ENCODE measurements around the gene KCNIP4. TPM values are rescaled to one million over a fixed set of nuclear protein-coding genes. Genes with fewer than 3 reads are reported as not detected.

KCNIP4 gene
- total and polyA plus RNA-seq, 10 of the 15 experiments (the other 5 are each of a cell fraction or from before 2014, with no cell fraction given) = 0.03 to 0.23 (median 0.13) TPM; not detected in 7

DNA sequence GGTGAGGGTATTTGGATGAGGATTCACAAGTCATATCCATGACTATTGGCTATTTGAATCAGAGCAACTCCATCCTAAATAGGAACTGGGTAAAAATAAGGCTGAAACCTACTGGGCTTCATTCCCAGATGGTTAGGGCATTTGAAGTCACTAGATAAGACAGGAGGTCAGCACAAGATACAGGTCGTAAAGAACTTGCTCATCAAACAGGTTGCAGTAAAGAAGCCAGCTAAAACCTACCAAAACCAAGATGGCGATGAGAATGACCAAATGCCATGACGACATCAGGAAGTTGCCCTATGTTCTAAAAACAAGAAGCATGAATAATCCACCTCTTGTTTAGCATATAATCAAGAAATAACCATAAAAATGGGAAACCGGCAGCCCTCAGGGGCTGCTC is 1023.4 kb downstream of the KCNIP4 start:
- 37% methylated on average over 4 of the region's 4 CpGs for WGBS (ENCODE audit: insufficient coverage, insufficient replicate concordance, low lambda C conversion rate, missing lambda C conversion rate)
- Histone ChIP-seq H3K27me3 (replicated peaks in 1 of 2; ENCODE audit: control insufficient read depth in 2 of 2, insufficient read depth in 2 of 2, low read length in 1 of 2) (no peaks in the 10 kb centered on the region), H3K36me3 (ENCODE audit: control insufficient read depth in 2 of 2, insufficient read depth in 2 of 2, low read length in 1 of 2) (no peaks in the 10 kb centered on the region), H3K4me2 (ENCODE audit: control insufficient read depth, insufficient read depth) (no peak overlapping the region), H4K20me1 (ENCODE audit: control insufficient read depth, insufficient read depth) (no peaks in the 10 kb centered on the region), H2AFZ (ENCODE audit: control insufficient read depth, low read depth, low read length) (no peak overlapping the region), H3K79me2 (ENCODE audit: control insufficient read depth, insufficient read depth, low read length) (no peaks in the 10 kb centered on the region), H3K4me3 (no peak overlapping the region), H3K9me3 (replicated peaks; ENCODE audit: control insufficient read depth, insufficient read depth, low read length) (no peaks in the 10 kb centered on the region), H3K27ac (ENCODE audit: control insufficient read depth, insufficient read depth) (no peak overlapping the region), H3K4me1 (ENCODE audit: control insufficient read depth, insufficient read depth, low read length) (no peaks in the 10 kb centered on the region), H3K9ac (ENCODE audit: control insufficient read depth, insufficient read depth, low read length) (no peak overlapping the region)
- DNase-seq (ENCODE audit: low read depth, low spot score) (no peak), FAIRE-seq (no peak), ATAC-seq (no peak)
- RAD21 ChIA-PET (ENCODE audit: unreplicated experiment) = no interaction called here
- CTCF ChIA-PET = no interaction called here
- intact Hi-C loops (cut with micrococcal nuclease; ENCODE audit: unreplicated experiment) (no loop called here), in situ Hi-C loops (cut with MboI) (no loop called here)
- SMC1A ChIA-PET (ENCODE audit: uncharacterized antibody, unreplicated experiment) = no interaction called here
- POLR2A ChIA-PET = no interaction called here
- BruUV-seq (replicated peaks) = no TSS peak
- TF ChIP-seq, protein P1, sequence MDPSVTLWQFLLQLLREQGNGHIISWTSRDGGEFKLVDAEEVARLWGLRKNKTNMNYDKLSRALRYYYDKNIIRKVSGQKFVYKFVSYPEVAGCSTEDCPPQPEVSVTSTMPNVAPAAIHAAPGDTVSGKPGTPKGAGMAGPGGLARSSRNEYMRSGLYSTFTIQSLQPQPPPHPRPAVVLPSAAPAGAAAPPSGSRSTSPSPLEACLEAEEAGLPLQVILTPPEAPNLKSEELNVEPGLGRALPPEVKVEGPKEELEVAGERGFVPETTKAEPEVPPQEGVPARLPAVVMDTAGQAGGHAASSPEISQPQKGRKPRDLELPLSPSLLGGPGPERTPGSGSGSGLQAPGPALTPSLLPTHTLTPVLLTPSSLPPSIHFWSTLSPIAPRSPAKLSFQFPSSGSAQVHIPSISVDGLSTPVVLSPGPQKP (IDR thresholded peaks at IDR 0.05; ENCODE audit: low read depth, low read length) = no peak
- TF ChIP-seq ZNF207 (IDR thresholded peaks at IDR 0.05; ENCODE audit: borderline replicate concordance) (no peak), RFX5 (IDR thresholded peaks at IDR 0.05; ENCODE audit: low read depth, low read length) (no peak), SIX5 (IDR thresholded peaks at IDR 0.05; ENCODE audit: low read depth, low read length, severe bottlenecking) (no peak)

DNA sequence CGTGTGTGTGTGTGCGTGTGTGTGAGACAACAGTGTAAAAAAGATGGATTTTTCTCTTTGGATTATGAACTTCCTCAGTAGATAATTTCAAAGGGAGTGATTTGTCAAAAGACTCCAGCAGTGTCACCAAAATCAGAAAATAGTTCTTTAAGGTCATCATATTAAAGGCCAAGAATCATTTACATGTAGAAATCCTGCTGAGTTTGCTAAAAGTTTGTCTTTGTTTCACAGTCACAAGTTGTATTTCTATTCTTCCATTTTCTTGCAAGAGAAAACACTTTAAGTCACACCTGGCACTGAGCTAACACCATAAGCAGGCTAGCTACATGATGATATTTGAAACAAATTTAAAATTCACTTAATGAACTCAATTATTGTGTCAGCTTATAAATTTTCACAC is 1025.6 kb downstream of the KCNIP4 start:
- Histone ChIP-seq H3K36me3 (ENCODE audit: control insufficient read depth in 2 of 2, insufficient read depth in 2 of 2, low read length in 1 of 2) (no peaks in the 10 kb centered on the region), H3K79me2 (ENCODE audit: control insufficient read depth, insufficient read depth, low read length) (no peaks in the 10 kb centered on the region), H3K4me1 (ENCODE audit: control insufficient read depth, insufficient read depth, low read length) (no peaks in the 10 kb centered on the region), H4K20me1 (ENCODE audit: control insufficient read depth, insufficient read depth) (no peaks in the 10 kb centered on the region), H3K27ac (ENCODE audit: control insufficient read depth, insufficient read depth) (no peak overlapping the region), H3K9ac (ENCODE audit: control insufficient read depth, insufficient read depth, low read length) (no peak overlapping the region), H2AFZ (ENCODE audit: control insufficient read depth, low read depth, low read length) (no peak overlapping the region), H3K4me2 (ENCODE audit: control insufficient read depth, insufficient read depth) (no peak overlapping the region), H3K27me3 (replicated peaks in 1 of 2; ENCODE audit: control insufficient read depth in 2 of 2, insufficient read depth in 2 of 2, low read length in 1 of 2) (no peaks in the 10 kb centered on the region), H3K9me3 (replicated peaks; ENCODE audit: control insufficient read depth, insufficient read depth, low read length) (no peaks in the 10 kb centered on the region), H3K4me3 (no peak overlapping the region)
- in situ Hi-C loops (cut with MboI) (no loop called here), intact Hi-C loops (cut with micrococcal nuclease; ENCODE audit: unreplicated experiment) (no loop called here)
- SMC1A ChIA-PET (ENCODE audit: uncharacterized antibody, unreplicated experiment) = no interaction called here
- 53% methylated on average over 2 of the region's 2 CpGs for WGBS (ENCODE audit: insufficient coverage, insufficient replicate concordance, low lambda C conversion rate, missing lambda C conversion rate)
- BruUV-seq (replicated peaks) = no TSS peak
- CTCF ChIA-PET = no interaction called here
- POLR2A ChIA-PET = no interaction called here
- DNase-seq (ENCODE audit: low read depth, low spot score) = no peak
- FAIRE-seq = no peak
- RAD21 ChIA-PET (ENCODE audit: unreplicated experiment) = no interaction called here
- ATAC-seq = no peak
- TF ChIP-seq SIX5 (IDR thresholded peaks at IDR 0.05; ENCODE audit: low read depth, low read length, severe bottlenecking) (no peak), SMAD5 (IDR thresholded peaks at IDR 0.05; ENCODE audit: low read depth) (no peak), FOS (IDR thresholded peaks at IDR 0.05; ENCODE audit: borderline replicate concordance, extremely low read depth, insufficient read length) (no peak), BHLHE40 (IDR thresholded peaks at IDR 0.05; ENCODE audit: borderline replicate concordance in 1 of 2, low read depth in 2 of 2, low read length in 1 of 2) (no peak), CBX5 (IDR thresholded peaks at IDR 0.05; ENCODE audit: low read depth) (no peak), SREBF2 (IDR thresholded peaks at IDR 0.05; ENCODE audit: low read length) (no peak), SP1 (IDR thresholded peaks at IDR 0.05; ENCODE audit: low read depth, low read length) (no peak), ATF7 (IDR thresholded peaks at IDR 0.05; ENCODE audit: low read depth) (no peak)
- TF ChIP-seq, protein P2, sequence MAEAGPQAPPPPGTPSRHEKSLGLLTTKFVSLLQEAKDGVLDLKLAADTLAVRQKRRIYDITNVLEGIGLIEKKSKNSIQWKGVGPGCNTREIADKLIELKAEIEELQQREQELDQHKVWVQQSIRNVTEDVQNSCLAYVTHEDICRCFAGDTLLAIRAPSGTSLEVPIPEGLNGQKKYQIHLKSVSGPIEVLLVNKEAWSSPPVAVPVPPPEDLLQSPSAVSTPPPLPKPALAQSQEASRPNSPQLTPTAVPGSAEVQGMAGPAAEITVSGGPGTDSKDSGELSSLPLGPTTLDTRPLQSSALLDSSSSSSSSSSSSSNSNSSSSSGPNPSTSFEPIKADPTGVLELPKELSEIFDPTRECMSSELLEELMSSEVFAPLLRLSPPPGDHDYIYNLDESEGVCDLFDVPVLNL (IDR thresholded peaks at IDR 0.05; ENCODE audit: low read depth, low read length) = no peak
- TF ChIP-seq, protein P3, sequence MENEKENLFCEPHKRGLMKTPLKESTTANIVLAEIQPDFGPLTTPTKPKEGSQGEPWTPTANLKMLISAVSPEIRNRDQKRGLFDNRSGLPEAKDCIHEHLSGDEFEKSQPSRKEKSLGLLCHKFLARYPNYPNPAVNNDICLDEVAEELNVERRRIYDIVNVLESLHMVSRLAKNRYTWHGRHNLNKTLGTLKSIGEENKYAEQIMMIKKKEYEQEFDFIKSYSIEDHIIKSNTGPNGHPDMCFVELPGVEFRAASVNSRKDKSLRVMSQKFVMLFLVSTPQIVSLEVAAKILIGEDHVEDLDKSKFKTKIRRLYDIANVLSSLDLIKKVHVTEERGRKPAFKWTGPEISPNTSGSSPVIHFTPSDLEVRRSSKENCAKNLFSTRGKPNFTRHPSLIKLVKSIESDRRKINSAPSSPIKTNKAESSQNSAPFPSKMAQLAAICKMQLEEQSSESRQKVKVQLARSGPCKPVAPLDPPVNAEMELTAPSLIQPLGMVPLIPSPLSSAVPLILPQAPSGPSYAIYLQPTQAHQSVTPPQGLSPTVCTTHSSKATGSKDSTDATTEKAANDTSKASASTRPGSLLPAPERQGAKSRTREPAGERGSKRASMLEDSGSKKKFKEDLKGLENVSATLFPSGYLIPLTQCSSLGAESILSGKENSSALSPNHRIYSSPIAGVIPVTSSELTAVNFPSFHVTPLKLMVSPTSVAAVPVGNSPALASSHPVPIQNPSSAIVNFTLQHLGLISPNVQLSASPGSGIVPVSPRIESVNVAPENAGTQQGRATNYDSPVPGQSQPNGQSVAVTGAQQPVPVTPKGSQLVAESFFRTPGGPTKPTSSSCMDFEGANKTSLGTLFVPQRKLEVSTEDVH (IDR thresholded peaks at IDR 0.05; ENCODE audit: low read depth, partially characterized antibody) = no peak

Measured in GM12878 (cell line).